WTC11 (cell line): Measurements from ENCODE around the gene FAM50B. TPM values are rescaled to one million over a fixed set of nuclear protein-coding genes. Genes with fewer than 3 reads are reported as not detected.

Experiments
- ATAC-seq: fragments of 200-7000 bp; cut with Tn5 transposase; 2 replicates; pipeline ENCODE4 v1.10.0; 2021; ENCODE audit warnings: mild to moderate bottlenecking, moderate library complexity
- CTCF ChIA-PET: fragments of 300-600 bp; sonication (Branson Sonifier 250); formaldehyde crosslinking; loops from one replicate; lab custom pipeline; 2021; ENCODE audit warnings: antibody characterized with exemption; lab: Charles Lee
- POLR2A ChIA-PET: fragments of 350-600 bp; sonication (Branson Sonifier 250); formaldehyde crosslinking; loops from one replicate; lab custom pipeline; 2021; ENCODE audit warnings: antibody characterized with exemption; lab: Charles Lee
- DNase-seq: peaks from one replicate; pipeline ENCODE4 v3.0.0; 2021; ENCODE audit warnings: low spot score
- H3K27ac Mint-ChIP-seq: 2 replicates; pipeline ENCODE4 v1.8.0; 2021; ENCODE audit warnings: mixed read lengths
- H3K27me3 Mint-ChIP-seq: 2 replicates; pipeline ENCODE4 v1.8.0; 2021; ENCODE audit warnings: low read depth, mild to moderate bottlenecking, moderate library complexity, mixed read lengths
- H3K36me3 Mint-ChIP-seq: 2 replicates; pipeline ENCODE4 v1.8.0; 2021; ENCODE audit warnings: mixed read lengths
- H3K4me1 Mint-ChIP-seq: 2 replicates; pipeline ENCODE4 v1.8.0; 2022; ENCODE audit warnings: mixed read lengths
- H3K4me3 Mint-ChIP-seq: 2 replicates; pipeline ENCODE4 v1.8.0; 2021; ENCODE audit warnings: mild to moderate bottlenecking, moderate library complexity, mixed read lengths
- H3K9me3 Mint-ChIP-seq: 2 replicates; pipeline ENCODE4 v1.8.0; 2021; ENCODE audit warnings: mixed read lengths
- ATF1 ChIP-seq: sonication (generic); formaldehyde crosslinking; IDR thresholded peaks from 2 replicates; pipeline ENCODE4 v1.8.1; 2023; ENCODE audit warnings: mild to moderate bottlenecking, moderate library complexity, missing genetic modification reagents
- ESRRA ChIP-seq: sonication (generic); formaldehyde crosslinking; IDR thresholded peaks from 2 replicates; pipeline ENCODE4 v1.8.1; 2022; ENCODE audit warnings: mild to moderate bottlenecking, missing genetic modification reagents, borderline replicate concordance
- FOXK1 ChIP-seq: sonication (generic); formaldehyde crosslinking; IDR thresholded peaks from 2 replicates; pipeline ENCODE4 v1.8.0; 2022; ENCODE audit warnings: mild to moderate bottlenecking, moderate library complexity, missing genetic modification reagents
- GABPB1 ChIP-seq: sonication (generic); formaldehyde crosslinking; IDR thresholded peaks from 2 replicates; pipeline ENCODE4 v1.8.1; 2023; ENCODE audit warnings: mild to moderate bottlenecking, missing genetic modification reagents
- GTF2I ChIP-seq: fragments of 250-450 bp; sonication (Bioruptor Pico); conservative IDR thresholded peaks from 2 replicates; pipeline ENCODE4 v1.4.0; 2021; ENCODE audit warnings: mild to moderate bottlenecking
- IRF1 ChIP-seq: sonication (generic); formaldehyde crosslinking; IDR thresholded peaks from 2 replicates; pipeline ENCODE4 v1.8.0; 2023; ENCODE audit warnings: missing genetic modification reagents
- MXD4 ChIP-seq: fragments of 250-450 bp; sonication (Bioruptor Pico); IDR thresholded peaks from 2 replicates; pipeline ENCODE4 v1.8.0; 2021; ENCODE audit warnings: mild to moderate bottlenecking, moderate library complexity, borderline replicate concordance
- MYBL2 ChIP-seq: sonication (generic); formaldehyde crosslinking; IDR thresholded peaks from 2 replicates; pipeline ENCODE4 v1.8.1; 2023; ENCODE audit warnings: mild to moderate bottlenecking, moderate library complexity, missing genetic modification reagents
- NFATC4 ChIP-seq: fragments of 250-450 bp; sonication (Bioruptor Pico); IDR thresholded peaks from 2 replicates; pipeline ENCODE4 v1.9.0; 2021; ENCODE audit warnings: mild to moderate bottlenecking
- PRRX2 ChIP-seq: fragments of 250-450 bp; sonication (Bioruptor Pico); IDR thresholded peaks from 2 replicates; pipeline ENCODE4 v1.8.0; 2021; ENCODE audit warnings: mild to moderate bottlenecking
- RORB ChIP-seq: fragments of 250-450 bp; sonication (Bioruptor Pico); IDR thresholded peaks from 2 replicates; pipeline ENCODE4 v1.9.0; 2021; ENCODE audit warnings: mild to moderate bottlenecking
- TEAD1 ChIP-seq: sonication (generic); formaldehyde crosslinking; IDR thresholded peaks from 2 replicates; pipeline ENCODE4 v1.8.0; 2022; ENCODE audit warnings: mild to moderate bottlenecking, missing genetic modification reagents
- ZNF317 ChIP-seq: sonication (generic); formaldehyde crosslinking; IDR thresholded peaks from 2 replicates; pipeline ENCODE4 v1.8.1; 2023; ENCODE audit warnings: low read depth, mild to moderate bottlenecking, moderate library complexity, missing genetic modification reagents, borderline replicate concordance
- ZSCAN18 ChIP-seq: fragments of 250-450 bp; sonication (Bioruptor Pico); IDR thresholded peaks from 2 replicates; pipeline ENCODE4 v2.1.2; 2022; ENCODE audit warnings: mild to moderate bottlenecking, moderate library complexity
- total RNA-seq: library from RNA; stranded (reverse); gene quantifications from 3 replicates; pipeline ENCODE4 v1.2.3, GENCODE V29; 2021

FAM50B gene
- total RNA-seq, 1 experiment from 2014 or later: 2.1 TPM

GRCh38 chr6:3884007-3884745, 35.0 kb downstream of the FAM50B start:
- TF ChIP-seq ESRRA (CRISPR knock-in tag) (no peak), PRRX2 (CRISPR knock-in tag) (no peak), IRF1 (CRISPR knock-in tag) (no peak), TEAD1 (CRISPR knock-in tag) (no peak), GABPB1 (CRISPR knock-in tag) (peak; percentile 47; the same call in 1 of the 2 replicates), NFATC4 (CRISPR knock-in tag) (no peak), ATF1 (CRISPR knock-in tag) (no peak), ZSCAN18 (CRISPR knock-in tag) (no peak)
- H3K4me1 Mint-ChIP-seq: peaks cover 7% of the 10 kb centered on the region
- no peak for ATAC-seq
- no peak for DNase-seq
- peaks cover 22% of the 10 kb centered on the region for H3K9me3 Mint-ChIP-seq
- no peak overlapping the region for H3K27ac Mint-ChIP-seq
- no peak overlapping the region for H3K4me3 Mint-ChIP-seq
- ChIA-PET CTCF (interaction anchor here (0.9 to 3.4 kb wide), 6 partner anchors 10 to 137 kb away, joined by 3 to 33 read pairs (median 4); partner anchors contain the start of gene FAM50B), POLR2A (interaction anchor here (0.5 to 0.6 kb wide), 2 partner anchors 21 to 55 kb away, joined by 3 to 4 read pairs; no protein-coding TSS in a partner anchor)
- peaks cover 15% of the 10 kb centered on the region for H3K36me3 Mint-ChIP-seq
- H3K27me3 Mint-ChIP-seq: peaks cover 7% of the 10 kb centered on the region; the same call in 1 of the 2 replicates

- Mint-ChIP-seq H3K4me3 (no peak overlapping the region), H3K27ac (no peak overlapping the region), H3K36me3 (peaks cover 15% of the 10 kb centered on the region), H3K4me1 (peaks cover 19% of the 10 kb centered on the region), H3K27me3 (peaks cover 7% of the 10 kb centered on the region; the same call in 1 of the 2 replicates), H3K9me3 (peaks cover 22% of the 10 kb centered on the region)
- POLR2A ChIA-PET: no interaction called here
- TF ChIP-seq IRF1 (CRISPR knock-in tag): no peak
- DNase-seq (no peak), ATAC-seq (peak; percentile 63)
- CTCF ChIA-PET: interaction anchor here (0.7 to 3.4 kb wide), 11 partner anchors 9 to 142 kb away, joined by 3 to 33 read pairs (median 4); partner anchors contain the start of gene FAM50B
These were observed 36.3 kb downstream of the FAM50B start for GRCh38 chr6:3885262-3886036.

- peak; percentile 51; the same call in 1 of the 2 replicates for ATAC-seq
- POLR2A ChIA-PET: no interaction called here
- no peak for TF ChIP-seq RORB (CRISPR knock-in tag)
- TF ChIP-seq TEAD1 (CRISPR knock-in tag): no peak
- TF ChIP-seq GTF2I (CRISPR knock-in tag): no peak
- no peak for TF ChIP-seq ZNF317 (CRISPR knock-in tag)
- no peak for TF ChIP-seq FOXK1 (CRISPR knock-in tag)
- TF ChIP-seq MYBL2: no peak
- TF ChIP-seq MXD4 (CRISPR knock-in tag): no peak
These were observed 38.1 kb downstream of the FAM50B start for GRCh38 chr6:3887150-3887700.

More at GRCh38 chr6:3887150-3887700, 38.1 kb downstream of the FAM50B start:
- CTCF ChIA-PET: interaction anchor here (1.1 to 3.1 kb wide), 7 partner anchors 37 to 141 kb away, joined by 3 to 28 read pairs (median 4); partner anchors contain the start of gene FAM50B
- no peak for DNase-seq
- H3K27me3 Mint-ChIP-seq: no peaks in the 10 kb centered on the region; the same call in 1 of the 2 replicates
- no peak overlapping the region for H3K4me3 Mint-ChIP-seq
- H3K27ac Mint-ChIP-seq: no peak overlapping the region
- H3K36me3 Mint-ChIP-seq: peaks cover 3% of the 10 kb centered on the region
- H3K4me1 Mint-ChIP-seq: peaks cover 19% of the 10 kb centered on the region
- peaks cover 4% of the 10 kb centered on the region for H3K9me3 Mint-ChIP-seq
